T47D (cell line): Measurements from ENCODE around the gene PCGF5.
A peak's percentile ranks its signal among the peaks of the same experiment; 100 is the strongest.
"Not testable (repeated sequence)": the region's sequence is repeated elsewhere in the genome, so short reads cannot be mapped to it uniquely, and the experiment has no call there.

Experiments
- DNase-seq, 2 experiments: peaks; one replicate each; pipeline versions ENCODE4 v3.0.0 to v3.0.0-alpha.2; 2011 to 2012; ENCODE audit warnings: low read depth in 1 of 2, low spot score in 1 of 2
- JUND ChIP-seq: IDR thresholded peaks from 2 replicates; pipeline ENCODE4 v1.6.1; 2012; ENCODE audit warnings: low read depth
- in situ Hi-C: cut with HindIII; loops from 2 replicates; pipeline ENCODE4 v1.10.0; 2016; ENCODE audit warnings: low sequenced_read_pairs, low pct_unique_long_range_greater_than_20kb

The PCGF5 gene

GRCh38 chr10:91220194-91220953, at the start of gene PCGF5:
TSS of gene PCGF5 (plus strand) at chr10:91220663. CDS start at chr10:91222872, 2,209 bp downstream.
- no peak for TF ChIP-seq JUND
- peak; percentile 94 to 96 for DNase-seq
- in situ Hi-C loops = no loop called here

DNA sequence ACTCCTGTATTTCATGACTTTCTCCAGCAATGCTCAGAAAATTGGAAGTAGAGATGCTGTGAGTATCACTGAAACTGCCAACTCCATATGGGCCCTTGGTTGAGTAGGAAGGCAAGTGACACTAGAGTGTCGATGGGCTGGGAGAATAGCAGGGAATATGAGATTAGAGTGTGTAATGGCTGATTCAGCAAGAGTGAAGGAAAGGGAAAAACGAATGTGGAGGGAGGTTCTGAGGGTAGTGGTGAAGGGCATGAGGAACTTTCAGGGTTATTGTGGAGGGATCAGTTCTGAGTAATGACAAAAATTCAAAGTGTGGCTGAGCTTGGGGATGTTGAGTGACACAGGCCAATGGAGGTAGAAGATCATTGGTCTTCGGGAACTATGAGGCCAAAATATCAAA, 49.0 kb upstream of the PCGF5 start:
- in situ Hi-C loops = no loop called here
- no peak for TF ChIP-seq JUND
- no peak for DNase-seq

- DNase-seq = no peak
- no peak for TF ChIP-seq JUND
- in situ Hi-C loops = no loop called here
These were observed 48.1 kb upstream of the PCGF5 start for GRCh38 chr10:91172348-91172747.

DNA sequence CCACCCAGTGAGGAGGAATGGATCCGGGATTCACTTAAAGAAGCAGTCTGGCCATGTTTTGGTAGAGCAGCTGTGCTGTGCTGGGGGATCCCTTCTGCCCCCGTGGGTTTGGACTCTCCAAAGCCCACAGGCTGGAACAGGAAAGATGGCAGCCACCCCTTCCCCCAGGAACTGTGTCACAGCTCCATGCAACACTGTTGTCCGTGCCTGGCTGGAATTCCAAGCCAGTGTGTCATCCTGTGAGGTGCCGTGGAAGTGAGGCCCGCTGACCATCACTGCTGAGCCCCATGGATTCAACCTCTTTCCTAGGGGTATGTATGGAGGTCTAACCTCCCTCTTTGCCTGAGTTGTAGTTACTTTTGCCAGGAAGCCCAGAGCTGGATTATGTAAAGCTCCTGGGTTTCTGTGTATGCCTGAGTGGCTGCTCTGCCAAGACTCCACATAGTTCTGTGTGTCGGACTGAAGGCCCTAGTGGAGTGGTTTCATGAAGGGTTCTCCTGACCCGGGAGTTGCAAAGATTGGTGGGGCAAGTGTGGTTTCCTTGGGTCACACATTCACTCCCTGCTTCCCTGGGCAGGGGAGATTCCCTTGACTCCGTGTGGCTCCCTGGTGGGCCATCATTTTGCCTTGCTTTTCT, 35.1 kb upstream of the PCGF5 start:
- DNase-seq = no peak
- TF ChIP-seq JUND = no peak
- in situ Hi-C loops = no loop called here

DNA sequence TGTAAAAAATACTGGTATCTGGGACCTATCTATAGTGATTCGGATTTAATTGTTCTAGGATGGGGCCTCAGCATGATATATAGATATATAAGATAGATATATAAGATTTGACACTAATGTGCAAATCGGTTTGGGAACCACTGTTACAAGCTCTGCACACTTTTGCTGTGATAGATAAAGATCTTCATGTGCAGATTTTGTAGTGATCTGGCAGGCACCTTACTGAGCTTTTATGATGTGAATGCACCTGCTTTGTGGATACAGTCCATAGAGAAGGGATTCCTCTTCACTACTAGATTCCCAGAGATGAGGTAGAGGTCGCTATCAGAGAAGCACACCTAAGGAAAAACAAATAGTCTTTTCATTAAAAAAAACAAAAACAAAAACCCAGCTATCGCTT, 33.3 kb upstream of the PCGF5 start:
- TF ChIP-seq JUND = no peak
- in situ Hi-C loops = no loop called here
- no peak for DNase-seq

DNA sequence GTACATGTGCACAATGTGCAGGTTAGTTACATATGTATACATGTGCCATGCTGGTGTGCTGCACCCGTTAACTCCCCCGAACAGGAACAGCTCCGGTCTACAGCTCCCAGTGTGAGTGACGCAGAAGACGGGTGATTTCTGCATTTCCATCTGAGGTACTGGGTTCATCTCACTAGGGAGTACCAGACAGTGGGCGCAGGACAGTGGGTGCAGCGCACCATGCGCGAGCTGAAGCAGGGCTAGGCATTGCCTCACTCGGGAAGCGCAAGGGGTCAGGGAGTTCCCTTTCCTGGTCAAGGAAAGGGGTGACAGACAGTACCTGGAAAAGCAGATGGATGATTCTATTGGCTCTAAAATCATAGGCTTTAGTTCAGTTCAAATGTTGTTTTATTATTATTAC, 32.5 kb upstream of the PCGF5 start:
- DNase-seq, in situ Hi-C loops: not testable (repeated sequence)

DNA sequence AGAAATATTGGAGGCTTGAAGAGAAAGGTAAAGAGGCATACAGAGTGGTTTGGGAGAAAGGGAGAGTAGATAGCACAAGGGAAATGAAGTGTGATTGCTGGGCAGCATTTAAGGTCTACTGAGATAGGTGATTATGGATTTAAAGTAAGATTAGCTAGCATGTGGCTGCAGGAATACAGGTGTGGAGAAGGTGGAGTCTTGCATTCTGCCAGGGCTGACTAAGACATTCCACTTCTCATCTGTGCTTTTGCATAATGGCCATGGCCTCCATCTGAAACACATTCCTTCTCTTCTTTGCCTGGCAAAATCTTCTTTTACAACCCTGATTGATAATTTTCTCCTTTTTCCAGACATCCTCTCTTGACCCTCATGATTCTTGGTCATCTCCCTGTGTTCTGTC, 31.6 kb upstream of the PCGF5 start:
- in situ Hi-C loops = no loop called here
- TF ChIP-seq JUND = no peak
- DNase-seq = no peak

DNA sequence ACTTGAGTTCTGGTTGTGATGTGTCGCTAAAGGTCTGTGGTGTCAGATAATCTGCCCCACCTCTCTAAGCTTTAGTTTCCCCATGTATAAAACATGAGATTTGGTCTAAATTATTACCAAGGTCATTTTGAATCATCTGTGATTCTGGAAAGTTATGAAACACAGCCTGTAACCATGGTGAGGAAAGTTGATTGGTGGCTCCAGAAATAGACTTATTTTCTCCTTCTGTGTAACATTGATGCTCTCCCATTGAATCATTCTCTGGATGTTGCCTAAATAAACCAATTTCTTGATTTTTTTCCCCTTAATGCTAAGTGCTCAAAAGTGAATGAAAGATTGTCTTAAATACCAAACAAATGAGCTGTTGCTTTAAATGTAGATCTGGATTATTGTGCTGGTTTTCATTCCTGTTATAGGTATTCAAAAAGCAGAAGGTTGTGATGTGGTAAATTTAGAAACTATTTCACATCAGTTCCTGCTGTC, 30.0 kb upstream of the PCGF5 start:
- no peak for TF ChIP-seq JUND
- in situ Hi-C loops = no loop called here

DNA sequence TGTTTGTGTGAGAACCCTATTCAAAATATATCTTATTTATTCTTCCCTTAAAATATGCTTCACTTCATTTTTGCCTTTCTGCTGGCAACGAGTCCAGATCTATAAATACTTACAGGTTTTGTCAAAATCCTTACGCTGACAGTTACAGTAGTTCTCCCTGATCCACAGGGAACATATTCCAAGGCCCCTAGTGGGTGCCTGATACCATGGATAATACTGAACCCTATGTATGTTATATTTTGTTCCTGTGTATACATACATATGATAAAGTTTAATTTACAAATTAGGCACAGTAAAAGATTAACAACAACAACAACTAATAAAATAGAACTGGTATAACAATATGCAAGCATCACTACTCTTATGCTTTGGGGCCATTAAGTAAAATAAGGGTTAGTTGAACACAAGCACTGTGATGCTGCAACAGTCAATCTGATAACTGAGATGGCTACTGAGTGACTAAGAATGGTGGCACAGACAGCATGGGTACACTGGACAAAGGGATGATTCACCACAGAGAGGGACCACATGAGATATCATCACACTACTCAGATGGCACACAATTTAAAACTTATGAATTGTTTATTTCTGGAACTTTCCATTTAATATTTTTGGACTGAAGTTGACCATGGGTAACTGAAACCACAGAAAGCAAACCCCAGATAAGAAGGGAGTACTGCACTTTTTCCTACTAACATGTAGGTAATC, 29.4 kb upstream of the PCGF5 start:
- in situ Hi-C loops = no loop called here
- DNase-seq = no peak
- TF ChIP-seq JUND = no peak

More for the DNA sequence above, 30.0 kb upstream of the PCGF5 start:
- no peak for DNase-seq

DNA sequence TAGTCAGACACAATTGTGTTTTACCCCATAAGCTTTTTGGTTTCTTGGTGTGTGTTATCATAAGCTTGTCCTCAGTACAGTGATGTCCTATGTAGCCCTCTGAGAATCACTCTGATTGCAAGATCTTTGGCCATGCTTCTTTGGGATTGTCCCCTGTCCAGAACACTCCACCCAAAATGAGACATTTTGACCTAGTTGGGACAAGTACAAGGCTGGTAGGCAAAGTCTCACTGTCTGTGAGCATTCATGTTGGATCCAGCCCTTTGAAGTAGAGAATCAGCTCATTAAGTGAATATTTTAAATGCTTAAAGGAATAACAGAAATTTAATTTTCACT, 28.9 kb upstream of the PCGF5 start:
- no peak for TF ChIP-seq JUND
- no peak for DNase-seq
- in situ Hi-C loops = no loop called here

DNA sequence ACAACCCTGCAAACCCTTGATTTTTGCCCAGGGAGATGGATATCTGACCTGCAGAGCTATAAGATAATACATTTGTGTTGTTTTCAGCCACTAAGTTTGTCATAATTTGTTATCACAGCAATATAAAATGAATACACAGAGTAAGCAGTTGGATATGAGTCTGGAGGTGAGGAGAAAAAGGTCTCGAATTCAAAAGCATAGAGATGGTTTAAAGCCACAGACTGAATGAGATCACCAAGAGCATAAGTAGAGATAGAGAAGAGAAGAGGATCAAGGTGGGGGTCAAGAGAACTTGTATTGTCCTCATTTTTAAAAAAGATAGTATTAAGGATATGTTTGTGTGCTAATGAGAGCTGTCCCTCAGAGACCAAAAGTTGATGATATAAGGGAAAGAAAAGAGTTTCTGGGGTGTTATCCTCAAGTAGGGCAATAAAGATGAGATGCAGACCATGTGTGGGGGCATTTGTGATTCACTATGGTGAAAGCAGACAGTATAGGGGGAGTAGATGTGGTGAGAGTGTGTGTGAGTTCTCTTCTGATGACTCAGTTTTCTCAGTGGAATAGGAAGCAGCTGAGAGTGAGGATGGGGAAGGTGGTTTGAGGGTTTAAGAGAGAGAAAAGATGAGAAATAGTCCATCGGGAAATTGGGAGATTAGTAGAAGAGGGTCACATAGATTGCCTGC, 25.8 kb upstream of the PCGF5 start:
- TF ChIP-seq JUND = no peak
- no peak for DNase-seq
- in situ Hi-C loops = no loop called here

- DNase-seq = no peak
- in situ Hi-C loops = no loop called here
- TF ChIP-seq JUND = no peak
These were observed 24.0 kb upstream of the PCGF5 start for GRCh38 chr10:91196268-91197048.
